ENCODE results near the gene STON2.

STON2 gene

DNA sequence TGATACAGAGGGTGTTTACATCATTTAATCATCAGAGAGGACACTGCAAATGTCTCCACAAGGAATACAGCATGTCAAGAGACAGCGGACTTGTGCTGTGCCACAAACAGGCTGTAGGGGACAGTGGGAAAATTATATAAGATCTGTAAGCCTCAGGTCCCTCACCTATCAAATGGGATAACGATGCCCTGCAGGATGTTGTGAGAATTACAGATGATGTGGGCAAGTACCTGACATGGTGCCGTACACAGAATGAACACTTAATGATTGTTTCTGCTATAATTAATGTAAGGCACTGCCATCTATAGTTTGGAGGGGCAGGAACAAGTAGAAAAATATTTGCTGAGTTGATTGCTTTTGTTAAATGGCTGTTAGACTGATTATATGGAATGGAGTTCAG, 97.5 kb downstream of the STON2 start:
- no peak overlapping the region for H3K27ac ChIP-seq
- no peak for TF ChIP-seq ZFX (IDR thresholded peaks at IDR 0.05)
- TF ChIP-seq, protein P1, sequence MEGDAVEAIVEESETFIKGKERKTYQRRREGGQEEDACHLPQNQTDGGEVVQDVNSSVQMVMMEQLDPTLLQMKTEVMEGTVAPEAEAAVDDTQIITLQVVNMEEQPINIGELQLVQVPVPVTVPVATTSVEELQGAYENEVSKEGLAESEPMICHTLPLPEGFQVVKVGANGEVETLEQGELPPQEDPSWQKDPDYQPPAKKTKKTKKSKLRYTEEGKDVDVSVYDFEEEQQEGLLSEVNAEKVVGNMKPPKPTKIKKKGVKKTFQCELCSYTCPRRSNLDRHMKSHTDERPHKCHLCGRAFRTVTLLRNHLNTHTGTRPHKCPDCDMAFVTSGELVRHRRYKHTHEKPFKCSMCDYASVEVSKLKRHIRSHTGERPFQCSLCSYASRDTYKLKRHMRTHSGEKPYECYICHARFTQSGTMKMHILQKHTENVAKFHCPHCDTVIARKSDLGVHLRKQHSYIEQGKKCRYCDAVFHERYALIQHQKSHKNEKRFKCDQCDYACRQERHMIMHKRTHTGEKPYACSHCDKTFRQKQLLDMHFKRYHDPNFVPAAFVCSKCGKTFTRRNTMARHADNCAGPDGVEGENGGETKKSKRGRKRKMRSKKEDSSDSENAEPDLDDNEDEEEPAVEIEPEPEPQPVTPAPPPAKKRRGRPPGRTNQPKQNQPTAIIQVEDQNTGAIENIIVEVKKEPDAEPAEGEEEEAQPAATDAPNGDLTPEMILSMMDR (conservative IDR thresholded peaks at IDR 0.05), result peak; percentile 36

DNA sequence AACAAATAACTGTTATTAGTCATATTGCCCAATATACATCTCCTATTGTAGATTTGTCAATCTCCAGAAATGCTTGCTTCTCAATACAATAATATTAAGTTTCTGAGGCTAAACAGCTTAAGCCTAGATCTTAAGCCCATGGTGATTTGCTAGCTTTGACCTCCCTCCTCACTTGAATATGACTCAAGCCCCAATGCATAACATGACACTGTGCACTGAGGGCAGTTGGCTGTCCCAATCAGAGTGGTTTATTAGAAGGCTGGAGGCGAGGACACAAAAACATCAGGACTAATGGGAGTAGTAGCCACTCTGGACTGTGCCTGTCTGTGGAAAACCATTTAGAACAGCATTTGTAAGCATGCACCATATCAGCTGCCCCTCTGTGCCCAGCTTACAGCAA, 98.3 kb downstream of the STON2 start:
- no peak for TF ChIP-seq ZFX (IDR thresholded peaks at IDR 0.05)
- TF ChIP-seq, protein P1 (conservative IDR thresholded peaks at IDR 0.05), result no peak
- no peak overlapping the region for H3K27ac ChIP-seq

DNA sequence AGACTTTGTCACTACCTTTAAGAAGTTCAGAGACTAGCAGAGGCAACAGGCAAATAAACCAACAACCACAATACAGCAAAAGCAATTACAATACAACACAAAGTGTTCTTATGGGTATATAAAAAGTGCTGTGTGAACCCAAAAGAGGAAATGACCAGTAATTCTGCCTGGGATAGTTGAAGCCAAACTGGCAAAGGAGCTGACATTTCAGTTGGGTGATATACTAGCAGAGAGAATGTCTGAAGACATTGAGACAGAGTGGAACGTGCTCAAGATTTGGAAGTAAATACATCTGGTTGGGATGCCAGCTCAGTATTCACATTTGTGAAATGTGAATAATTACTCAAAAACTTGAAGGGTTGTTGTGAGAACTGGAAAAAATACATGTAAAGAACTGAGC, 98.8 kb downstream of the STON2 start:
- no peak for TF ChIP-seq ZFX (IDR thresholded peaks at IDR 0.05)
- TF ChIP-seq, protein P1 (conservative IDR thresholded peaks at IDR 0.05), result no peak
- H3K27ac ChIP-seq, result no peak overlapping the region

DNA sequence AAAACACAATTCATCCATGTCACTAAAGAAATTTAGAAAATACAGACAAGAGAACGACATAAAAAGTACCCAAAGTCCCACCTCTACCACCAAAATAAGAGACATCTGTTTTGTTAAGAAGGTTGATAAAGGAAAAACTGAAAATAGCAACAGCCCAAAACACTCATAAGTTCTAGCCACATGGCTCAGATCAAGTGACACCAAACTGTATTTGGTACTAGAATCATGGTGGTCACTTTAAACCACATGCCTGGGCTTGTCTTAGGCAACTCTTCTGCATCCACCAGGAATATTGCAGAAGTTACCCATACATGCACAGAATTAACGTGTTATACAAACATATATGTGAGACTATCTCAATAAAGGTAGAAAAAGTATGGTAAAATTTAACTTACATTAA, 101.2 kb downstream of the STON2 start:
- TF ChIP-seq, protein P1 (conservative IDR thresholded peaks at IDR 0.05), result no peak
- TF ChIP-seq ZFX (IDR thresholded peaks at IDR 0.05), result no peak
- H3K27ac ChIP-seq, result no peak overlapping the region

DNA sequence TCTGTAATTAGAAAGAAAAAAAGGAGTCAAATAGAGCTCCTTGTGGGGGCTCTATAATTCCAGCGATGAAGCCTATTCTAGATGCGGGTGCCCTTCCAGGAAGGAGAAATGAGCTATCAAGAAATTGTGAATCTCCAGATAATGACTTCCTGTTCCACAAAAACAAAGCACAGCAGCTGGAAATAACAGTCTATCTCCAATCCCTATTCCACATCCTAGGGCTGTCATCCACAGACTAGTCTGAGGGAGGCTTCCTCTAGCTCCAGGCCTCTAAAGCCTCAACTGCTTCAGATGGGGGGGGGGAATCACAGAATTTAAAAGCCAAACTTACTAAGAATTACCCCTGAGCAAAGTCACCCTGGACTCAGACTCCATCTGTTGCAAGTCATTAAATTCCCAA, 102.0 kb downstream of the STON2 start:
- TF ChIP-seq, protein P1 (conservative IDR thresholded peaks at IDR 0.05), result no peak
- no peak for TF ChIP-seq ZFX (IDR thresholded peaks at IDR 0.05)
- no peak overlapping the region for H3K27ac ChIP-seq

- H3K27ac ChIP-seq, result no peak overlapping the region
Observed at GRCh38 chr14:81295958-81296923, 103.9 kb downstream of the STON2 start.

DNA sequence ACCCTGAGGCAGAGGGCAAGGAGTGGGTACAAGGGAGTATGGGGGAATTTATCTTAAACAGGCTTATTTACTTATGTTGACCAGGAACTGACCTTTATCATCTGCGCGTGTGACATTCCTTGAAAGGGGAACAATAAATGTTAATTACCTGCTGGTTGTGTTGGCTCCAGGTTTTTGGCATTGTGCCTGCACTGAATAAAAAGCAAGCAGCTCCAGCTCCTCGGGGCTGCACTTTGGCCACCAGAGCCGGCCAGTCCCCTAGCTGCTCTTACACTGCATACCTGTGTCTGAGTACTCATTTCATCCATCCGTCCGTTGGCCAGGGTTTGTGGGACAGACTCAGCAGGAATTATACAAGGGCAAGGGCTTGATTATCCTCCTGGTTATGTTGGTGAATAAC, 110.6 kb downstream of the STON2 start:
- TF ChIP-seq ZFX (IDR thresholded peaks at IDR 0.05), result no peak
- TF ChIP-seq, protein P1 (conservative IDR thresholded peaks at IDR 0.05), result no peak
- H3K27ac ChIP-seq, result no peak overlapping the region

More at GRCh38 chr14:81295958-81296923, 103.9 kb downstream of the STON2 start:
- TF ChIP-seq ZFX (IDR thresholded peaks at IDR 0.05), result no peak
- TF ChIP-seq, protein P1 (conservative IDR thresholded peaks at IDR 0.05), result no peak

Measured in C4-2B (cell line).